Measurements from ENCODE around the gene PRELID2.
"Not testable (repeated sequence)": the region's sequence is repeated elsewhere in the genome, so short reads cannot be mapped to it uniquely, and the experiment has no call there.

Gene PRELID2

DNA sequence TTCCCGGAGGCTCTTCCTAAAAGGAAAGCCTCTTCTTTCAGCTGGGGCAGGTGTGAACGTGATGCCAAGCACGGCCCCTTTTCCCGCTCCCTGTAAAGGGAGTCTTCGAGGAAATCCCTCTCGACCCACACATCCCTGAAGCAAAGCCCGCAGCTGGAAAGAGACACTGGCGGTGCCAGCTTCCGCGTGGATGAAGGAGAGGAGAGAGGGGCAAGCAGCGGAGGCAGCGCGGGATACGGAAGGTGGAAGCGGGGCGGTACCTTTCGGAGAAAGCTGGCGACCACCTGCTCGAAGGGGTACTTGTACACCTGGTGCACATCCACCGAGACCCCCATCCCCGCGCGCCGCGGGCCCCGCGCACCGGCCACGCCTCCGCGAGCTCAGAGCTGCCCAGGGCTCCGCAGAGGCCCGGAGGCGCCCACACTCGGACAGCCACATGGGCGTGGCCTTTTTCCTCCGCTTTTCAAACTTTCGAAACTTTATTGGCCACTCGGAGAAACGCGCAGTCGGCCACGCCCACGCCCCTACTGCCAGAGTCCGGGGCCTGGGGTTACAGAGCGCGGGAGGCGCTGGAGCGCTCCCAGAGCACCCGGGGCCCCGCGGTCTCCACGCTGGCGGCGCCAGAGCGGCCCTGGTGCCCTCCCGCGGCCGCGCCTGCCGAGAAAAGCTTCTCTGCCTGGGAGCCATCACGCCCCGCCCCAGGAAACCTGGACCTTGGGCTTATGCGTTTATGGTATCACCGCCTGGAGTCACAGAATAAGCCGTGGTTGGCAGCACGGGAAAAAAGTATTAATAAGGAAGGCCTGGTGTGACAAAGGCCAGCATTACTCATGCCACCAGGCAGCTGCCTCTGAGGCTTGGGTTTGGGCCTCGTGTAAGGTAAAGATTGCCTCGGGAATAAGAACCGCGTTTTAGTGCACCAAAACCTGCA lies at the start of gene PRELID2:
PRELID2 (minus strand) TSS at position 426 of the 931 bp plus-strand sequence; CDS start at position 335, 91 bp downstream.
- TF ChIP-seq JUND (IDR thresholded peaks at IDR 0.05; ENCODE audit: low read depth): no peak
- in situ Hi-C loops (cut with HindIII; ENCODE audit: low pct_unique_long_range_greater_than_20kb, low sequenced_read_pairs): no loop called here
- DNase-seq (ENCODE audit: low read depth in 1 of 2, low spot score in 1 of 2): peak; percentile 74 to 95

DNA sequence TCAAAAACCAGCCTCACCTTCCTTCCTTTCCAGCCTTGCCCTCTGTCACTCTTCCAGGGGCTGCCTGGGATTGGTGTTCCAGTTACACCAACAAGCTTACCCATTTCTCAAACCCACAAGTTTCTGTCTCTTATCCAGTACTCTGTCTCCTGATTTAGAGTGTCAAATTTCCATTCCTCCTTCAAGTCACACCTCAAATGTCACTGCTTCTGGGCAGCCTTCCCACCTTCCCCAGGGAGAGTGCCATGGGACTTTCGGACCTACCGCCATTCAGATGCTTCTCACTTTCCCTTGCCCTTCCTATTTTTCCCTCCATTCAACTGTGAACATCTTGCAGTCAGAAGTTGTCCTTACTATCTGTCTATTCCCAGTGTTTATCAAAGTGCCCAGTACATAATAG lies 39.6 kb upstream of the PRELID2 start:
- DNase-seq (ENCODE audit: low read depth in 1 of 2, low spot score in 1 of 2): no peak
- no peak for TF ChIP-seq JUND (IDR thresholded peaks at IDR 0.05; ENCODE audit: low read depth)
- in situ Hi-C loops (cut with HindIII; ENCODE audit: low pct_unique_long_range_greater_than_20kb, low sequenced_read_pairs): no loop called here

DNA sequence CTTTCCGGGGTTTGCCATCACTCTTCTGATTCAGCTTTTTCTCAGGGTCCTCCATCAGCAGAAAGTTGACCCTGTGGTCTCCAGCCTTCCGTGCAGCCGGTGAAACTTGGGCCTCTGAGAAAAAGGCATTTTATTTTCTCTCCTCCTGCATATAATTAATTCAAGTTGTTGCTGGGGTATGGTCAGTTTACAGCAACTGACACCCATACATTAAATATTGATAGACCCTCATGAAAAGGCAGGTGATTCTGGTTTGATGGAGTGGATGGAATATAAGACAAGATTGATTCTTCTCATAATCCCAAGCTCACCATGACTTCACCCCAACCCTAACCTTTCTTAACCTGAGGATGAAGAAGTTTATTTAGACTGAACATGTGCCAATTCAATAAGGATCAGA lies 37.8 kb upstream of the PRELID2 start, which contains the start of gene GRXCR2:
GRXCR2 (minus strand) TSS at position 101 of the 400 bp plus-strand sequence; CDS start at position 55, 46 bp downstream.
- no peak for TF ChIP-seq JUND (IDR thresholded peaks at IDR 0.05; ENCODE audit: low read depth)
- no peak for DNase-seq (ENCODE audit: low read depth in 1 of 2, low spot score in 1 of 2)
- in situ Hi-C loops (cut with HindIII; ENCODE audit: low pct_unique_long_range_greater_than_20kb, low sequenced_read_pairs): no loop called here

GRCh38 chr5:145872486-145872885 lies 37.3 kb upstream of the PRELID2 start:
- no peak for DNase-seq (ENCODE audit: low read depth in 1 of 2, low spot score in 1 of 2)
- in situ Hi-C loops (cut with HindIII; ENCODE audit: low pct_unique_long_range_greater_than_20kb, low sequenced_read_pairs): no loop called here
- no peak for TF ChIP-seq JUND (IDR thresholded peaks at IDR 0.05; ENCODE audit: low read depth)

GRCh38 chr5:145869753-145870152 lies 34.6 kb upstream of the PRELID2 start:
- no peak for DNase-seq (ENCODE audit: low read depth in 1 of 2, low spot score in 1 of 2)
- no peak for TF ChIP-seq JUND (IDR thresholded peaks at IDR 0.05; ENCODE audit: low read depth)
- in situ Hi-C loops (cut with HindIII; ENCODE audit: low pct_unique_long_range_greater_than_20kb, low sequenced_read_pairs): no loop called here

DNA sequence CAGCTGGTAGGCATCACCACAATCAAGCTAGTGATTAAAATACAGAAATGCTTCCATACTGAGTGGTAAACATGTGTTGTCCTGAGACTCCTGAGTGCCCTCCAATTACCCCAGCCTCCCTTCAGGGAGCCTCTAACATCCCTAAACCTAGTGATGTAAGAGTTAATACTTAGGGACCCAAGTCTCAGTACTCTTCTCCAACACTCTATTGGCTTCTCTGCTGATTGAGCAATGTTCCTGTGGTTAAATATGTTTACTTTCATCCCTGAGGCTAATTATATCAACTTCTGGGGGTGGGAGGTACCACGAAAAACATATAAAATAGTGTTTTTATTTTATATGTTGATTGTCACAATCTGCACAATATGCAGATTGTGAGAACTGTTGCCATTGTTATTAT lies 32.7 kb upstream of the PRELID2 start:
- in situ Hi-C loops (cut with HindIII; ENCODE audit: low pct_unique_long_range_greater_than_20kb, low sequenced_read_pairs): no loop called here
- TF ChIP-seq JUND (IDR thresholded peaks at IDR 0.05; ENCODE audit: low read depth): no peak
- no peak for DNase-seq (ENCODE audit: low read depth in 1 of 2, low spot score in 1 of 2)

DNA sequence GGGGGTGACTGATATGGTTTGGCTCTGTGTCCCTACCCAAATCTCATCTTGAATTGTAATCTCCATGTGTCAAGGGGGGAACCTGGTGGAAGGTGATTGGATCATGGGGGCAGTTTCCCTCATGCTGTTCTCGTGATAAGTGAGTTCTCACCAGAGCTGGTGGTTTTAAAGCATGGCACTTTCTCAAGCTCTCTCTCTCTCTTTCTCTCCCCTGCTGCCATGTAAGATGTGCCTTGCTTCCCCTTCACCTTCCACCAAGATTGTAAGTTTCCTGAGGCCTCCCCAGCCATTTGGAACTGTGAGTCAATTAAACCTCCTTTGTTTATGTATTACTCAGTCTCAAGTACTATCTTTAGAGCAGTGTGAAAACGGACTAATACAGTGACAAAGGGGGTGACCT lies 29.3 kb upstream of the PRELID2 start:
- DNase-seq (ENCODE audit: low read depth in 1 of 2, low spot score in 1 of 2); in situ Hi-C loops (cut with HindIII; ENCODE audit: low pct_unique_long_range_greater_than_20kb, low sequenced_read_pairs): not testable (repeated sequence)

DNA sequence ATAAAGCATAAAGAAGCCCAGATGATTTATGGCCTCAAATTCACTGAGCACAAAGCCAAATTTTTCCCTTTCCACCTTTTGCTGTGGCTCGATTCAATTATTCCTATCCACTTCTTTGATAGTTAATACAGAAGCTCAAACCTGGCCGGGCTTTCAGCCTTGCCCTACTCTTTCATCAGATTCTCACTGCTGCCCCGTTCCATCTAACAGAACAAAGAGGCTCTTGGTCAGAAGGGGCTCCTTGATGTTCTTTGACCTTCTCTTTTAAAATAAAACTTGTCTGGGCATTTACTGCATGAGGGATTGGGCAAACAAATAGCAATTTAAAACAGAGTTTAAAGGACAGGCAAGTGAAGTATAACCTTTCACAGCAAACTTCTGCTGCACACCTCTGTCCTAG lies 27.9 kb upstream of the PRELID2 start:
- TF ChIP-seq JUND (IDR thresholded peaks at IDR 0.05; ENCODE audit: low read depth): no peak
- DNase-seq (ENCODE audit: low read depth in 1 of 2, low spot score in 1 of 2): no peak
- in situ Hi-C loops (cut with HindIII; ENCODE audit: low pct_unique_long_range_greater_than_20kb, low sequenced_read_pairs): no loop called here

GRCh38 chr5:145859897-145860296 lies 24.8 kb upstream of the PRELID2 start:
- in situ Hi-C loops (cut with HindIII; ENCODE audit: low pct_unique_long_range_greater_than_20kb, low sequenced_read_pairs): no loop called here
- no peak for DNase-seq (ENCODE audit: low read depth in 1 of 2, low spot score in 1 of 2)
- TF ChIP-seq JUND (IDR thresholded peaks at IDR 0.05; ENCODE audit: low read depth): no peak

DNA sequence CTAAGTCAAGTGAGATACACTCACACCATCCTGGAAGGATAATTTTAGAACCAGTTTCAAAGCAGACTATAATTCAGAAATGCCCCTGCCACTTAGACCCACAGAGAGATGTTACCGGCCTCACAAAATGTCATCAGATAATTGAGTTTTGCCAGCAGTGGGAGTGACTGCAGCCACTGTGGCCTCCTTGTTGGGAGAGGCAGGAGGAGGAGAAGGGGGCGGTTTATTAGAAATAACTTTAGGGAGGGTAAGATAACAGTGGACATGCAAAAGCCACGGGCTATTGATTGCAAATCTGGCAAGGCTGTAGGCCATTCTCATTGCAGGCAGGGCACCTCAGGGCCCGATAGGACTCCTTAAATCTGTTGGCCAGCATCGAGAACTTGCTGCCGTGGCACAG lies 24.3 kb upstream of the PRELID2 start:
- in situ Hi-C loops (cut with HindIII; ENCODE audit: low pct_unique_long_range_greater_than_20kb, low sequenced_read_pairs): no loop called here
- DNase-seq (ENCODE audit: low read depth in 1 of 2, low spot score in 1 of 2): no peak
- no peak for TF ChIP-seq JUND (IDR thresholded peaks at IDR 0.05; ENCODE audit: low read depth)

GRCh38 chr5:145858959-145859358 lies 23.8 kb upstream of the PRELID2 start:
- TF ChIP-seq JUND (IDR thresholded peaks at IDR 0.05; ENCODE audit: low read depth): no peak
- no peak for DNase-seq (ENCODE audit: low read depth in 1 of 2, low spot score in 1 of 2)
- in situ Hi-C loops (cut with HindIII; ENCODE audit: low pct_unique_long_range_greater_than_20kb, low sequenced_read_pairs): no loop called here

DNA sequence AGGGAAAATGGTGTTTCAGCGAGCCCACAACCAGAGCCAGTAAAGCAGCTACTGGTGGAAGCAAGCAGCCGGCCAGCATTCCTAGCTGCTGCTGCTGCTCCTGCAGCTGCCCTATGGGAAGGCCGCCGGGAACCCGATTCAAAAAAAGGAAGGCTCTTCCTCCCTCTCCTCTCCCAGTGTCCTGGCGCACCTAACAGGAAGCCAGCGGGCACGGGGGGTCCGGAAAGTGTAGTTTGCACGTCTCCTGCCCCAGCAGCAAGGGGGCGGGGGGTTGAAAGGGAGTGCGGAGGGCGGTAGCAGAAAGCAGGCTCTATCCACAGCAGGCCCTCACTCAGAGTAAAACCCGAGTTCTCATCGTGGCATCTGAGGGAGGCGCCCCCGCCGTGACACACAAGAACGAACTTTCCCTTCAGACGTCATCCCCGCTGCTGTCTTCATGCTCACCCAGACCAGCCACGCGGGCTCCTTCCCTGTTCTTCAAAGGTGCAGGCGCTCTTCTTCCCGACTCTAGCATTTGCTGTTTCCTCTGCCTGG lies 21.2 kb upstream of the PRELID2 start:
- DNase-seq (ENCODE audit: low read depth in 1 of 2, low spot score in 1 of 2): no peak
- in situ Hi-C loops (cut with HindIII; ENCODE audit: low pct_unique_long_range_greater_than_20kb, low sequenced_read_pairs): no loop called here
- TF ChIP-seq JUND (IDR thresholded peaks at IDR 0.05; ENCODE audit: low read depth): no peak

GRCh38 chr5:145855763-145856267 lies 20.7 kb upstream of the PRELID2 start:
- no peak for DNase-seq (ENCODE audit: low read depth in 1 of 2, low spot score in 1 of 2)
- in situ Hi-C loops (cut with HindIII; ENCODE audit: low pct_unique_long_range_greater_than_20kb, low sequenced_read_pairs): no loop called here
- TF ChIP-seq JUND (IDR thresholded peaks at IDR 0.05; ENCODE audit: low read depth): no peak

All from T47D (cell line).